ENCODE measurements around the gene IL26.

DNA sequence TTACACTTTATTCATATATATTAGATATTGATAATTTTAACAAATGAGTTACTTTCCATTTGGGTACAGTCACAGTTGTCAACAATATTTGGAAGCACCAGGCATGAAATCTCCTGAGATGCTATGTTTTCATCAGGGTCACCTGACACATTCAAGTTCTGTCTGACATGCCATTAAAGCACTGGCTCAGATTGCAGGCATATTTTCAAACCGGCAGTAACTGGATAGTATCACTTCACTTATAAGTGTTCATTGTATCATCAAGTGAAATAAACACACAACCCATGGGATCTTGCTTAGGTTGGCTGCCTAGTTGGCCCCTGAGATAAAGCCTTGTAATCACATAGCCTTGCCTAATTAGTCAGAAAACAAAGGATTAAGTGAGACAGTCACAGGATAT lies 70.8 kb downstream of the IL26 start:
- TF ChIP-seq, protein P1, sequence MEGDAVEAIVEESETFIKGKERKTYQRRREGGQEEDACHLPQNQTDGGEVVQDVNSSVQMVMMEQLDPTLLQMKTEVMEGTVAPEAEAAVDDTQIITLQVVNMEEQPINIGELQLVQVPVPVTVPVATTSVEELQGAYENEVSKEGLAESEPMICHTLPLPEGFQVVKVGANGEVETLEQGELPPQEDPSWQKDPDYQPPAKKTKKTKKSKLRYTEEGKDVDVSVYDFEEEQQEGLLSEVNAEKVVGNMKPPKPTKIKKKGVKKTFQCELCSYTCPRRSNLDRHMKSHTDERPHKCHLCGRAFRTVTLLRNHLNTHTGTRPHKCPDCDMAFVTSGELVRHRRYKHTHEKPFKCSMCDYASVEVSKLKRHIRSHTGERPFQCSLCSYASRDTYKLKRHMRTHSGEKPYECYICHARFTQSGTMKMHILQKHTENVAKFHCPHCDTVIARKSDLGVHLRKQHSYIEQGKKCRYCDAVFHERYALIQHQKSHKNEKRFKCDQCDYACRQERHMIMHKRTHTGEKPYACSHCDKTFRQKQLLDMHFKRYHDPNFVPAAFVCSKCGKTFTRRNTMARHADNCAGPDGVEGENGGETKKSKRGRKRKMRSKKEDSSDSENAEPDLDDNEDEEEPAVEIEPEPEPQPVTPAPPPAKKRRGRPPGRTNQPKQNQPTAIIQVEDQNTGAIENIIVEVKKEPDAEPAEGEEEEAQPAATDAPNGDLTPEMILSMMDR (IDR thresholded peaks at IDR 0.05), result no peak
- TF ChIP-seq, protein P2, sequence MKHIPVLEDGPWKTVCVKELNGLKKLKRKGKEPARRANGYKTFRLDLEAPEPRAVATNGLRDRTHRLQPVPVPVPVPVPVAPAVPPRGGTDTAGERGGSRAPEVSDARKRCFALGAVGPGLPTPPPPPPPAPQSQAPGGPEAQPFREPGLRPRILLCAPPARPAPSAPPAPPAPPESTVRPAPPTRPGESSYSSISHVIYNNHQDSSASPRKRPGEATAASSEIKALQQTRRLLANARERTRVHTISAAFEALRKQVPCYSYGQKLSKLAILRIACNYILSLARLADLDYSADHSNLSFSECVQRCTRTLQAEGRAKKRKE (CRISPR knock-in tag; IDR thresholded peaks at IDR 0.05; ENCODE audit: low read depth), result no peak

Data from A549 (cell line).